HG03378 (cell line): ENCODE measurements around the gene ICAM4.
A peak's percentile ranks its signal among the peaks of the same experiment; 100 is the strongest.
"Not testable (repeated sequence)": the region's sequence is repeated elsewhere in the genome, so short reads cannot be mapped to it uniquely, and the experiment has no call there.

ENCODE experiments used
- ATAC-seq: cut with Tn5 transposase; IDR thresholded peaks from one replicate; pipeline ENCODE4 v1.9.1; 2021; ENCODE audit warnings: mild to moderate bottlenecking, moderate library complexity; ENCODE audit not compliant: unreplicated experiment

The ICAM4 gene, protein sequence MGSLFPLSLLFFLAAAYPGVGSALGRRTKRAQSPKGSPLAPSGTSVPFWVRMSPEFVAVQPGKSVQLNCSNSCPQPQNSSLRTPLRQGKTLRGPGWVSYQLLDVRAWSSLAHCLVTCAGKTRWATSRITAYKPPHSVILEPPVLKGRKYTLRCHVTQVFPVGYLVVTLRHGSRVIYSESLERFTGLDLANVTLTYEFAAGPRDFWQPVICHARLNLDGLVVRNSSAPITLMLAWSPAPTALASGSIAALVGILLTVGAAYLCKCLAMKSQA

DNA sequence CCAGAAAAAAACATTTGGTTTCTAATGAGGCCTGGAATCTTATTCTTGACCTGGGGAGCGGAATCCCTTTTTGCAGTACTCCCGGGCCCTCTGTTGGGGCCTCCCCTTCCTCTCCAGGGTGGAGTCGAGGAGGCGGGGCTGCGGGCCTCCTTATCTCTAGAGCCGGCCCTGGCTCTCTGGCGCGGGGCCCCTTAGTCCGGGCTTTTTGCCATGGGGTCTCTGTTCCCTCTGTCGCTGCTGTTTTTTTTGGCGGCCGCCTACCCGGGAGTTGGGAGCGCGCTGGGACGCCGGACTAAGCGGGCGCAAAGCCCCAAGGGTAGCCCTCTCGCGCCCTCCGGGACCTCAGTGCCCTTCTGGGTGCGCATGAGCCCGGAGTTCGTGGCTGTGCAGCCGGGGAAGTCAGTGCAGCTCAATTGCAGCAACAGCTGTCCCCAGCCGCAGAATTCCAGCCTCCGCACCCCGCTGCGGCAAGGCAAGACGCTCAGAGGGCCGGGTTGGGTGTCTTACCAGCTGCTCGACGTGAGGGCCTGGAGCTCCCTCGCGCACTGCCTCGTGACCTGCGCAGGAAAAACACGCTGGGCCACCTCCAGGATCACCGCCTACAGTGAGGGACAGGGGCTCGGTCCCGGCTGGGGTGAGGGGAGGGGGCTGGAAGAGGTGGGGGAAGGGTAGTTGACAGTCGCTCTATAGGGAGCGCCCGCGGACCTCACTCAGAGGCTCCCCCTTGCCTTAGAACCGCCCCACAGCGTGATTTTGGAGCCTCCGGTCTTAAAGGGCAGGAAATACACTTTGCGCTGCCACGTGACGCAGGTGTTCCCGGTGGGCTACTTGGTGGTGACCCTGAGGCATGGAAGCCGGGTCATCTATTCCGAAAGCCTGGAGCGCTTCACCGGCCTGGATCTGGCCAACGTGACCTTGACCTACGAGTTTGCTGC is at the start of gene ICAM4:
Gene ICAM4 (plus strand): TSS at position 153 of the 935 bp plus-strand sequence. CDS start 58 bp downstream, at position 211.
- ATAC-seq = no peak

GRCh38 chr19:10237702-10238101 is 49.1 kb upstream of the ICAM4 start:
- no peak for ATAC-seq

DNA sequence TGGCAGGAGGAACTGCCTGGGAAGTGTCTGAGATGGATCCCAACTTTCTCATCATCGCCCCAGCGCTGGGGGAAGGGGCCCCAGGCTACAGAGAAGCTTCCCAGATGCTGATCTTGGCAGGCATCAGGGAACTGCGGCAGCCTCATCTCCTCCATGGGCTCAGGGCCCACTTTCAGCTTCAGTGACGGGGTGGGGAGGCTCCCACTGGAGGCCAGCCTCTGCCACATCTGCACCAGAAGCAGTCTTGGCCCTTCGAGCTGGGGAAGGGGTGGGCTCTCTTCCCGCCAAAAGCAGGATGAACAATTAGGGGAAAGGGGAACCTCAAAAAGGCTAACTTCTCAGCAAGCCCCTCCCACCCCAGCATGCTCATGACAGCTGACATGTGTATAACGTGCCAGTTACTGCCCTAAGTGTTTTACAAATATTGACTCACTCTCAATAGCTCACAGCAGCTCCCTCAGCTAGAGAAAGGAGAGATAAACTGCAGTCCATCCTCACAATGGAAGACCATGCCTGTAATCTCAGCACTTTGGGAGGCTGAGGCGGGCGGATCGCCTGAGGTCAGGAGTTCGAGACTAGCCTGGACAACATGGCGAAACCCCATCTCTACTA is 48.5 kb upstream of the ICAM4 start:
- no peak for ATAC-seq

DNA sequence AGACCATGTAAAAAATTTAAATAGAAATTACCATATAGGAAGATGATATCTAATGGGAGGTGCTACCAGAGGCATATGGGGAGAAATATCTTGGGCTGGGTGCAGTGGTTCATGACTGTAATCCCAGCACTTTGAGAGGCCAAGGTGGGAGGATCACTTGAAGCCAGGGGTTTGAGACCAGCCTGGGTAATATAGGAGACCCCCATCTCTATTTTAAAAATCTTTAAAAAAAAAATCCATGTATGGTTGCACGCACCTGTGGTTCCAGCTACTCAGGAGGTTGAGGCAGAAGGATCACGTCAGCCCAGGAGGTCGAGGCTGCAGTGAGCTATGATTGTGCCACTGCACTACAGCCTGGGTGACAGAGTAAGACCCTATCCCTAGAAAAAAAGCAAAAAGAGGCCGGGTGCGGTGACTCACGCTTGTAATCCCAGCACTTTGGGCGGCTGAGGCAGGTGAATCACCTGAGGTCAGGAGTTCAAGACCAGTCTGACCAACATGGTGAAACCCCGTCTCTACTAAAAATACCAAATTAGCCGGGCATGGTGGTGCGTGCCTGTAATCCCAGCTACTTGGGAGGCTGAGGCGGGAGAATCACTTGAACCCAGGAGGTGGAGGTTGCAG is 44.8 kb upstream of the ICAM4 start:
- not testable (repeated sequence) for ATAC-seq

GRCh38 chr19:10243606-10244005 is 43.1 kb upstream of the ICAM4 start:
- ATAC-seq = no peak

- no peak for ATAC-seq
These were observed 41.4 kb upstream of the ICAM4 start for GRCh38 chr19:10245189-10245939.

GRCh38 chr19:10246511-10246910 is 40.2 kb upstream of the ICAM4 start:
- no peak for ATAC-seq

GRCh38 chr19:10251792-10252694 is 34.7 kb upstream of the ICAM4 start, which contains the start of gene MRPL4:
Gene MRPL4, plus strand, starts transcription at chr19:10252214. Its CDS starts 40 bp downstream, at chr19:10252254.
- ATAC-seq = peak; percentile 86

GRCh38 chr19:10252707-10253106 is 34.0 kb upstream of the ICAM4 start:
- no peak for ATAC-seq

- ATAC-seq = no peak
These were observed 32.5 kb upstream of the ICAM4 start for GRCh38 chr19:10254244-10254643.

DNA sequence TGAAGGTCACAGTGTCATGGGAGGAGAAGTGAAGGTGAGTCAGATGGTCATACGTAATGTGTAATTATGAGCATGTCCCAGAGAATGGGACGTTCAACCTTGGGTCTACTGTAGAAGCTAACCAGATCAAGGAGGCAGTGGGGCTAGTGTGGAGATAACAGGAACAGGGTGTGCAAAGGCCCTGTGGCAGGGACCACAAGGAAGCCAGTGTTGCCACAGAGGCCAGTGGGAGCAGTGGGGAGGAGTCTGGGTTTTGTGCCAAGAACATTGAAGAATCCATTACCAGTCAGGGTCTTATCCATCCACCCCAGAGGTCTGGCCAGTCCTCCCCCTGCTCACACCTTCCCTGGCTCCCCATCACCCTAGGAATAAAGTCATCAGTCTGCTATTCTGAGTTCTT is 31.4 kb upstream of the ICAM4 start:
- ATAC-seq = no peak

DNA sequence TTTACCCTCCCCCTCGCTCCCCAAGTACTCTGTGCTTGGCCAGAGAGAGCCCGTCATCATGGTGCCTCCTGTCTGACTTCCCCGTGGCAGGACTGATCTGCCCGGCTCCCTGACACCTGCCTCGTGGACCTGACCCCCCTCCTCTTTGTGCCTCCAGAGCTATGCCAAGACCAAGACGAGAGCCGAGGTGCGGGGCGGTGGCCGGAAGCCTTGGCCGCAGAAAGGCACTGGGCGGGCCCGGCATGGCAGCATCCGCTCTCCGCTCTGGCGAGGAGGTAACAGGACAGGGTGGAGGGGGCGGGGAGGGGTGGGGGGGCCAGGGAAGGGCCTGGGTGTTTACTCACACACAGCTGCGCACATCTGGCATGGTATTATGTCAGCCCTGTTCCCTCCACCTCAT is 30.2 kb upstream of the ICAM4 start:
- ATAC-seq = no peak

- no peak for ATAC-seq
These were observed 29.7 kb upstream of the ICAM4 start for GRCh38 chr19:10256970-10257615.

DNA sequence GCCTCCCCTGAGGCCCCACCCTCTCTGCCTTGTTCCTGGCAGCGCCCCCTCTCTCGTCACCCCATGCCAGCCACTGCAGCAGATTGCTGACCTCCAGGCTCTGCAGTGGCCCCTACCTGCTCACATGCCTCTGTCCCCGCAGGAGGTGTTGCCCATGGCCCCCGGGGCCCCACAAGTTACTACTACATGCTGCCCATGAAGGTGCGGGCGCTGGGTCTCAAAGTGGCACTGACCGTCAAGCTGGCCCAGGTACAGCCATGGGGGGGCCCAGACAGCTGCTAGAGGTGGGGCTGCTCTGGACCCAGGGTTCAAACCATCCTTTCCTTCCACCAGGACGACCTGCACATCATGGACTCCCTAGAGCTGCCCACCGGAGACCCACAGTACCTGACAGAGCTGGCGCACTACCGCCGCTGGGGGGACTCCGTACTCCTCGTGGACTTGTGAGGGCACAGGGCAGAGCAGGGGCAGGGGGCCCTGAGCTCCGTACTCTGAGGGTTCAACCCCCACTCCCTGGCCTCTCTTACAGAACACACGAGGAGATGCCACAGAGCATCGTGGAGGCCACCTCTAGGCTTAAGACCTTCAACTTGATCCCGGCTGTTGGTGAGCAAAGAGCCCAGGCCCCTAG is 28.6 kb upstream of the ICAM4 start:
- ATAC-seq = no peak

DNA sequence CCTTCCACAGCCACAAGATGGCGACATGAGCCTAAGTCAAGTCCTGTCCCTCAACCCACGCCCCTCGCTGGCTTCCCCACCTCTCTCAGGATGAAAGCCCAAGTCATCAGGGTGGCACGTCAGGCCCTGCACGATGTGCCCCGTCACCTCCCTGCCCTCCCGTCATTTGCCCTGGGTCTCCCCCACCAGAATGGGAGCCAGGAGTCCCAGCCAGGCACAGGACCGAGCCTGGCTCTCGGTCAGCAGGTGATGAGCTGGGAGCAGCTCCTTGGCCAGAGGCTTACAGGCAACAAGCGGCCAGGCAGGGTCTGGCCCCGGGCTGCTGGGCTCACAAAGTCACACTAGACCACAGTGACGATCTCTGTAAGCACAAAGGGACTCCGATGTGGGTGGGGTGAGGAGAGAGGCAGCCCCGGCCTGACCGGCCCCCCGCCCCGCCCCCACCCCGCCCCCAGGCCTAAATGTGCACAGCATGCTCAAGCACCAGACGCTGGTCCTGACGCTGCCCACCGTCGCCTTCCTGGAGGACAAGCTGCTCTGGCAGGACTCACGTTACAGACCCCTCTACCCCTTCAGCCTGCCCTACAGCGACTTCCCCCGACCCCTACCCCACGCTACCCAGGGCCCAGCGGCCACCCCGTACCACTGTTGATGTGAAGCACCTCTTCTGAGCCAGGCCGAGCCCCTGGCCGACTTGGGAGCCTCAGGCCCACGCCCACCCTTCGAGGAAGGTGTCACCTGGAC is 27.4 kb upstream of the ICAM4 start:
- no peak for ATAC-seq

DNA sequence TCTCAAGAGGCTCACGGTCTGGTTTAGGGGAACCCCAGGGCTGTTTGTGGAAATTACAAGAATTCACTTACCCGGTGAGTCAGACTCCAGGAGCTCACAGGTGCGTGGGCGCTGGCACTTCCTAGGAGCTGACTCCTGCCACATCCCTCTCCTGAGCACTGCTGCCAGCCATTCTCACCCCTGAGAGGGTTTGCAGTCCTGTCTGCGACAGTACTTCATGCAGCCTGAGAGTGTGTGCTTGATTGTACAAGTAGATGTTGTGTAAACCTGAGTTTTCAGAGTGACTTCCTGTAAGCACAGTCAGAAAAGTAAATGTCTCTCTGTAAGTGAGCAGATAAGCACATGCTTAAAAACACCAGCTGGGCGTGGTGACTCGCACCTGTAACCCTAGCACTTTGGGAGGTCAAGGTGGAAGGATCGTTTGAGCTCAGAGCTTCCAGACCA is 26.6 kb upstream of the ICAM4 start:
- ATAC-seq = no peak

- no peak for ATAC-seq
These were observed 24.0 kb upstream of the ICAM4 start for GRCh38 chr19:10262771-10263170.

GRCh38 chr19:10266706-10267105 is 20.0 kb upstream of the ICAM4 start:
- no peak for ATAC-seq
